MG63 (cell line): ENCODE data around the gene DIABLO. TPM values are rescaled to one million over a fixed set of nuclear protein-coding genes. Genes with fewer than 3 reads are reported as not detected.
A peak's percentile ranks its signal among the peaks of the same experiment; 100 is the strongest.
"Not testable (repeated sequence)": the region's sequence is repeated elsewhere in the genome, so short reads cannot be mapped to it uniquely, and the experiment has no call there.

Experiments used
- DNase-seq: peaks from one replicate; pipeline ENCODE4 v3.0.0-alpha.2; 2020
- H3K27me3 ChIP-seq: fragments of 250-450 bp; sonication (Bioruptor Pico); 2 replicates; pipeline ENCODE4 v1.5.1; 2020; ENCODE audit warnings: mild to moderate bottlenecking, moderate library complexity
- H3K36me3 ChIP-seq: fragments of 250-450 bp; sonication (Bioruptor Pico); 2 replicates; pipeline ENCODE4 v1.5.1; 2020; ENCODE audit warnings: mild to moderate bottlenecking, moderate library complexity
- H3K4me3 ChIP-seq: fragments of 250-450 bp; sonication (Bioruptor Pico); 2 replicates; pipeline ENCODE4 v1.5.1; 2020; ENCODE audit warnings: mild to moderate bottlenecking, moderate library complexity
- H3K9me3 ChIP-seq: fragments of 250-450 bp; sonication (Bioruptor Pico); 2 replicates; pipeline ENCODE4 v1.5.1; 2020; ENCODE audit warnings: mild to moderate bottlenecking, moderate library complexity
- total RNA-seq: library from RNA; depleted of rRNA; stranded (reverse); fragments of >200 nt; shearing (Covaris generic); gene quantifications from 2 replicates; pipeline ENCODE4 v1.2.3, GENCODE V29; 2014; ENCODE audit warnings: low replicate concordance

Gene DIABLO
- total RNA-seq, 1 experiment from 2014 or later, result 70.9 TPM

- H3K4me3 ChIP-seq, result no peak overlapping the region
- H3K9me3 ChIP-seq, result no peaks in the 10 kb centered on the region
- no peak for DNase-seq
- H3K27me3 ChIP-seq, result no peaks in the 10 kb centered on the region
- H3K36me3 ChIP-seq, result peaks cover 17% of the 10 kb centered on the region
Observed at GRCh38 chr12:122228092-122228491, 2.2 kb upstream of the DIABLO start.

GRCh38 chr12:122227341-122227740, 1.5 kb upstream of the DIABLO start:
- Histone ChIP-seq H3K4me3 (no peak overlapping the region), H3K9me3 (no peaks in the 10 kb centered on the region), H3K27me3 (no peaks in the 10 kb centered on the region), H3K36me3 (peaks cover 19% of the 10 kb centered on the region)
- no peak for DNase-seq

GRCh38 chr12:122226366-122227125, 694 bp upstream of the DIABLO start:
- Histone ChIP-seq H3K4me3 (peak overlapping the region; percentile 49), H3K9me3 (no peaks in the 10 kb centered on the region), H3K36me3 (peaks cover 24% of the 10 kb centered on the region), H3K27me3 (no peaks in the 10 kb centered on the region)
- DNase-seq, result no peak

GRCh38 chr12:122216445-122216844, 9.4 kb downstream of the DIABLO start:
- DNase-seq, result no peak

GRCh38 chr12:122215771-122216170, 10.1 kb downstream of the DIABLO start:
- no peak for DNase-seq
- Histone ChIP-seq H3K36me3 (peaks cover 55% of the 10 kb centered on the region), H3K9me3 (no peaks in the 10 kb centered on the region), H3K4me3 (no peak overlapping the region), H3K27me3 (no peaks in the 10 kb centered on the region)

More at GRCh38 chr12:122216445-122216844, 9.4 kb downstream of the DIABLO start:
- no peak overlapping the region for H3K4me3 ChIP-seq
- no peaks in the 10 kb centered on the region for H3K9me3 ChIP-seq
- peaks cover 59% of the 10 kb centered on the region for H3K36me3 ChIP-seq
- no peaks in the 10 kb centered on the region for H3K27me3 ChIP-seq

- no peak for DNase-seq
- Histone ChIP-seq H3K36me3 (peaks cover 17% of the 10 kb centered on the region), H3K4me3 (no peak overlapping the region), H3K27me3 (no peaks in the 10 kb centered on the region), H3K9me3 (no peaks in the 10 kb centered on the region)
Observed at GRCh38 chr12:122208073-122208820, 17.6 kb downstream of the DIABLO start.

- Histone ChIP-seq H3K9me3 (no peaks in the 10 kb centered on the region), H3K36me3 (peaks cover 17% of the 10 kb centered on the region), H3K27me3 (no peaks in the 10 kb centered on the region), H3K4me3 (no peak overlapping the region)
- DNase-seq, result no peak
Observed at GRCh38 chr12:122207391-122207790, 18.5 kb downstream of the DIABLO start.

- no peaks in the 10 kb centered on the region for H3K9me3 ChIP-seq
- DNase-seq, result no peak
Observed at GRCh38 chr12:122206976-122207375, 18.9 kb downstream of the DIABLO start.

GRCh38 chr12:122206111-122206881, 19.6 kb downstream of the DIABLO start:
- Histone ChIP-seq H3K27me3 (no peaks in the 10 kb centered on the region), H3K9me3 (no peaks in the 10 kb centered on the region), H3K36me3 (peaks cover 12% of the 10 kb centered on the region), H3K4me3 (no peak overlapping the region)
- no peak for DNase-seq

More at GRCh38 chr12:122206976-122207375, 18.9 kb downstream of the DIABLO start:
- Histone ChIP-seq H3K4me3 (no peak overlapping the region), H3K27me3 (no peaks in the 10 kb centered on the region), H3K36me3 (peaks cover 14% of the 10 kb centered on the region)

- H3K9me3 ChIP-seq, result no peaks in the 10 kb centered on the region
- no peak overlapping the region for H3K4me3 ChIP-seq
- peaks cover 12% of the 10 kb centered on the region for H3K36me3 ChIP-seq
- no peaks in the 10 kb centered on the region for H3K27me3 ChIP-seq
- no peak for DNase-seq
Observed at GRCh38 chr12:122205053-122205925, 20.6 kb downstream of the DIABLO start.

- Histone ChIP-seq H3K9me3 (no peaks in the 10 kb centered on the region), H3K27me3 (no peaks in the 10 kb centered on the region), H3K4me3 (peak overlapping the region; percentile 51; the same call in 1 of the 2 replicates), H3K36me3 (peaks cover 6% of the 10 kb centered on the region)
- no peak for DNase-seq
Observed at GRCh38 chr12:122204167-122205052, 21.4 kb downstream of the DIABLO start.

GRCh38 chr12:122203301-122204166, 22.3 kb downstream of the DIABLO start, which contains the start of gene B3GNT4:
Gene B3GNT4 (plus strand): TSS chr12:122203709. CDS start chr12:122204619, 910 bp downstream.
- DNase-seq, result peak; percentile 70
- peak within 1 kb of the TSS; percentile 51 for H3K4me3 ChIP-seq

GRCh38 chr12:122202811-122203210, 23.0 kb downstream of the DIABLO start:
- not testable (repeated sequence) for DNase-seq, H3K9me3 ChIP-seq, H3K36me3 ChIP-seq, H3K27me3 ChIP-seq
- peak overlapping the region; percentile 51 for H3K4me3 ChIP-seq

More at GRCh38 chr12:122203301-122204166, 22.3 kb downstream of the DIABLO start, which contains the start of gene B3GNT4:
- Histone ChIP-seq H3K9me3 (no peaks in the 10 kb centered on the region), H3K27me3 (no peaks in the 10 kb centered on the region), H3K36me3 (peaks cover 4% of the 10 kb centered on the region)

GRCh38 chr12:122202017-122202416, 23.8 kb downstream of the DIABLO start:
- H3K9me3 ChIP-seq, result no peaks in the 10 kb centered on the region
- no peak for DNase-seq
- no peaks in the 10 kb centered on the region for H3K36me3 ChIP-seq
- no peak overlapping the region for H3K4me3 ChIP-seq
- no peaks in the 10 kb centered on the region for H3K27me3 ChIP-seq
